Measurements from ENCODE around the gene SIRT6. TPM values are rescaled to one million over a fixed set of nuclear protein-coding genes. Genes with fewer than 3 reads are reported as not detected.

SIRT6 gene
- total RNA-seq, 1 experiment from 2014 or later, result 28.1 TPM

- Mint-ChIP-seq H3K4me3 (no peak overlapping the region), H3K36me3 (no peaks in the 10 kb centered on the region), H3K27ac (no peak overlapping the region), H3K27me3 (ENCODE audit: low read depth) (peaks cover 14% of the 10 kb centered on the region), H3K9me3 (no peaks in the 10 kb centered on the region), H3K4me1 (no peaks in the 10 kb centered on the region)
- CTCF ChIA-PET, result interaction anchor here (0.6 to 1.3 kb wide), 3 partner anchors 34 to 1890 kb away, joined by 3 to 6 read pairs (median 3); no protein-coding TSS in a partner anchor
- ATAC-seq (no peak), DNase-seq (ENCODE audit: low spot score) (no peak)
- POLR2A ChIA-PET, result interaction anchor here (1.0 kb wide), 1 partner anchor 12 kb away, joined by 3 read pairs; no protein-coding TSS in a partner anchor
- no peak for TF ChIP-seq ZBTB21 (CRISPR knock-in tag; IDR thresholded peaks at IDR 0.05; ENCODE audit: borderline replicate concordance)
- no peak for TF ChIP-seq EMX1 (CRISPR knock-in tag; IDR thresholded peaks at IDR 0.05)
- no peak for TF ChIP-seq CTCF (IDR thresholded peaks at IDR 0.05)
- TF ChIP-seq RELA (CRISPR knock-in tag; IDR thresholded peaks at IDR 0.05; ENCODE audit: borderline replicate concordance), result no peak
- TF ChIP-seq SMAD3 (CRISPR knock-in tag; IDR thresholded peaks at IDR 0.05; ENCODE audit: borderline replicate concordance), result no peak
- no peak for TF ChIP-seq PREB (CRISPR knock-in tag; IDR thresholded peaks at IDR 0.05; ENCODE audit: borderline replicate concordance)
- no peak for TF ChIP-seq CREM (CRISPR knock-in tag; IDR thresholded peaks at IDR 0.05)
- no peak for TF ChIP-seq PRRX2 (CRISPR knock-in tag; IDR thresholded peaks at IDR 0.05)
- TF ChIP-seq ZNF121 (CRISPR knock-in tag; IDR thresholded peaks at IDR 0.05), result no peak
- no peak for TF ChIP-seq ZSCAN18 (CRISPR knock-in tag; IDR thresholded peaks at IDR 0.05)
- no peak for TF ChIP-seq FOXK1 (CRISPR knock-in tag; IDR thresholded peaks at IDR 0.05)
- no peak for TF ChIP-seq TEAD1 (CRISPR knock-in tag; IDR thresholded peaks at IDR 0.05)
- TF ChIP-seq E2F1 (CRISPR knock-in tag; IDR thresholded peaks at IDR 0.05), result no peak
- no peak for TF ChIP-seq ATF1 (CRISPR knock-in tag; IDR thresholded peaks at IDR 0.05)
Observed at GRCh38 chr19:4174213-4174894, 8.0 kb downstream of the SIRT6 start.

- ChIA-PET POLR2A (interaction anchor here (1.0 kb wide), 1 partner anchor 13 kb away, joined by 3 read pairs; no protein-coding TSS in a partner anchor), CTCF (interaction anchor here (0.6 to 1.3 kb wide), 4 partner anchors 13 to 1889 kb away, joined by 3 to 6 read pairs (median 3); no protein-coding TSS in a partner anchor)
- ATAC-seq, result no peak
- no peaks in the 10 kb centered on the region for H3K4me1 Mint-ChIP-seq
- peaks cover 18% of the 10 kb centered on the region for H3K27me3 Mint-ChIP-seq (ENCODE audit: low read depth)
- no peak overlapping the region for H3K4me3 Mint-ChIP-seq
- no peak for DNase-seq (ENCODE audit: low spot score)
- H3K9me3 Mint-ChIP-seq, result no peaks in the 10 kb centered on the region
- no peak overlapping the region for H3K27ac Mint-ChIP-seq
- no peaks in the 10 kb centered on the region for H3K36me3 Mint-ChIP-seq
- TF ChIP-seq ZSCAN18 (CRISPR knock-in tag; IDR thresholded peaks at IDR 0.05) (no peak), ATF1 (CRISPR knock-in tag; IDR thresholded peaks at IDR 0.05) (0 out of 2 replicates have a peak, but pooled peaks have one; percentile 10), ZNF219 (CRISPR knock-in tag; IDR thresholded peaks at IDR 0.05; ENCODE audit: borderline replicate concordance) (0 out of 2 replicates have a peak, but pooled peaks have one; percentile 17)
Observed at GRCh38 chr19:4173479-4174212, 8.7 kb downstream of the SIRT6 start.

All from WTC11 (cell line).